BE2C (cell line): Measurements from ENCODE around the gene AZU1.

Source experiments
- DNase-seq: peaks from one replicate; pipeline ENCODE4 v3.0.0-alpha.2; 2020
- H3K27me3 ChIP-seq: fragments of 250-450 bp; sonication (Bioruptor Pico); 2 replicates; pipeline ENCODE4 v1.5.1; 2020; ENCODE audit warnings: mild to moderate bottlenecking
- H3K36me3 ChIP-seq: fragments of 250-450 bp; sonication (Bioruptor Pico); 2 replicates; pipeline ENCODE4 v1.5.1; 2020; ENCODE audit warnings: mild to moderate bottlenecking
- H3K4me1 ChIP-seq: fragments of 250-450 bp; sonication (Bioruptor Pico); 2 replicates; pipeline ENCODE4 v1.5.1; 2020
- H3K4me3 ChIP-seq: 2 replicates; pipeline ENCODE4 v1.5.1; 2011; ENCODE audit warnings: low read depth, low read length
- H3K9me3 ChIP-seq: fragments of 250-450 bp; sonication (Bioruptor Pico); 2 replicates; pipeline ENCODE4 v1.5.1; 2020
- TF ChIP-seq, protein P1 (sequence below): IDR thresholded peaks from 2 replicates; pipeline ENCODE4 v1.5.1; 2012; ENCODE audit warnings: mild to moderate bottlenecking, low read depth, low read length

AZU1 gene

DNA sequence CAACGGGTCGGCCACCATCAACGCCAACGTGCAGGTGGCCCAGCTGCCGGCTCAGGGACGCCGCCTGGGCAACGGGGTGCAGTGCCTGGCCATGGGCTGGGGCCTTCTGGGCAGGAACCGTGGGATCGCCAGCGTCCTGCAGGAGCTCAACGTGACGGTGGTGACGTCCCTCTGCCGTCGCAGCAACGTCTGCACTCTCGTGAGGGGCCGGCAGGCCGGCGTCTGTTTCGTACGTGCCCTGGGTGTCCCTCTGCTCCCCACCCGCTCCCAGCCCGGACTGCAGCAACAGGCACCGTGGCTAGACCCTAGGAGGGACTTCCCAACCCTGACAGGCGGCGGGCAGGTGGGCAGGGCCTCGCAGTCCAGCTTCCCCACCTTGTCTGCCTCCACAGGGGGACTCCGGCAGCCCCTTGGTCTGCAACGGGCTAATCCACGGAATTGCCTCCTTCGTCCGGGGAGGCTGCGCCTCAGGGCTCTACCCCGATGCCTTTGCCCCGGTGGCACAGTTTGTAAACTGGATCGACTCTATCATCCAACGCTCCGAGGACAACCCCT, 28.0 kb downstream of the AZU1 start:
- no peak for DNase-seq
- Histone ChIP-seq H3K9me3 (no peaks in the 10 kb centered on the region), H3K36me3 (no peaks in the 10 kb centered on the region), H3K27me3 (peaks cover 50% of the 10 kb centered on the region), H3K4me3 (no peak overlapping the region), H3K4me1 (no peaks in the 10 kb centered on the region)
- TF ChIP-seq, protein P1, sequence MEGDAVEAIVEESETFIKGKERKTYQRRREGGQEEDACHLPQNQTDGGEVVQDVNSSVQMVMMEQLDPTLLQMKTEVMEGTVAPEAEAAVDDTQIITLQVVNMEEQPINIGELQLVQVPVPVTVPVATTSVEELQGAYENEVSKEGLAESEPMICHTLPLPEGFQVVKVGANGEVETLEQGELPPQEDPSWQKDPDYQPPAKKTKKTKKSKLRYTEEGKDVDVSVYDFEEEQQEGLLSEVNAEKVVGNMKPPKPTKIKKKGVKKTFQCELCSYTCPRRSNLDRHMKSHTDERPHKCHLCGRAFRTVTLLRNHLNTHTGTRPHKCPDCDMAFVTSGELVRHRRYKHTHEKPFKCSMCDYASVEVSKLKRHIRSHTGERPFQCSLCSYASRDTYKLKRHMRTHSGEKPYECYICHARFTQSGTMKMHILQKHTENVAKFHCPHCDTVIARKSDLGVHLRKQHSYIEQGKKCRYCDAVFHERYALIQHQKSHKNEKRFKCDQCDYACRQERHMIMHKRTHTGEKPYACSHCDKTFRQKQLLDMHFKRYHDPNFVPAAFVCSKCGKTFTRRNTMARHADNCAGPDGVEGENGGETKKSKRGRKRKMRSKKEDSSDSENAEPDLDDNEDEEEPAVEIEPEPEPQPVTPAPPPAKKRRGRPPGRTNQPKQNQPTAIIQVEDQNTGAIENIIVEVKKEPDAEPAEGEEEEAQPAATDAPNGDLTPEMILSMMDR = no peak

DNA sequence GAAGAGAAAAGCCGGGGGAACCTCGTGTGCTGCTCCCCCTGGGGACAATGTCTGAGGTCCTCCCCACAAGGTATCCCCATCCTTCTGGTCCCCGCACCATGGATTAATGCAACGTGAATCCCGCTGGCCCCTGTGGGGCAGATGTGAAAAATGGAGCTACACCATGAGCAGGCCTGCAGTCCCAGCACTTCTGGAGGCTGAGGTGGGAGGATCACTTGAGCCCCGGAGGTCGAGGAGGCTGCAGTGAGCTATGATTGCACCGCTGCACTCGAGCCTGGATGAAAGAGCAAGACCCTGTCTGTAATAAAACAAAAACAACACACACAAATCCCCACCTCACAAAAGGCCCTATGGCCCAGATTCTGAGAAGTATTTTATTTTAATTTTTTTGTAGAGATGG, 30.6 kb downstream of the AZU1 start:
- no peak for DNase-seq

DNA sequence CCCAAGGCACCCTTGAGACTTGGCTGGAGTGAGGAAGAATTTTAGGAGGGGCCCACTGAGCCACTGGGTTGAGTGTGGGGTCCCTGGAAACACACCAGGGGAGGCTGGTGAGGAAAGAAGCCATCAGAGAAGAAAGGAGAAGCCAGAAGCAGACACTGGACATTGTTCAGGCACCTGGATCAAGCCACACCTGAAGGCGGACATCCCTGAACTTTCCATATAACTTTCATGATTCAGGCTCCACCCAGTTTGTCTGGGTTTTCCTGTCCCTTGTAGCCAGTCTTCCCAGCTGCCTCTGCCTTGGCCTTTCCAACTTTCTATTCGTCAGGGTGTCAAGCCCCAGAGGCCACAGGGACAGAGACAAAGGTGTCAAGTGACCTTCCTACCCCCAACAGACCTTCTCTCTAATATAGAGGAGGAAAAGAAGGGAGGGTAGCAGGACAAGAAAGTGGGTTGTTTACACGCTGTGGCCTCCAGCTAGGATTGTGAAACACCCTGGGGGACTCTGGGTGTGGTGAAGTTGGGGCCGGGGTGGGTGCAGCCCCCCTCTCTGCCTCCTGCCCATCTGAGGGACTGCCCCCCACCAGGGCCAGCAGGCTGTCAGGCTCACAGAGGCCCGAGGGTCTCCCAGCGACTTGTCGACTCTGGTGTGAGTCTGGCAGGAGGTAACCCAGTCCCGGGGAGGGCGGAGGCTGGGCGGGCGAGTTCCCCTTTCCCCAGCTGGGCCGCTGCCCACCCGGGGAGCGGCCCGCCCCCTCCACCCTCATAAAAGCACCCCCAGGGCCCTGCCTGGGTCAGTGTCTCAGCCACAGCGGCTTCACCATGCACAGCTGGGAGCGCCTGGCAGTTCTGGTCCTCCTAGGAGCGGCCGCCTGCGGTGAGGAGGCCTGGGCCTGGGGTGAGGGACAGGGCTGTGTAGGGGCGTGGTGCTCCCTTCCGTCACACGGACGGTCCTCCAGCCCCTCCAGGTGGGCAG, 31.5 kb downstream of the AZU1 start, which contains the start of gene CFD:
Gene CFD (plus strand): TSS at position 797 of the 976 bp plus-strand sequence. CDS start 26 bp downstream, at position 823.
- Histone ChIP-seq H3K4me1 (0 out of 2 replicates have a peak, but pooled peaks cover 2% of the 10 kb centered on the region), H3K27me3 (peaks cover 41% of the 10 kb centered on the region), H3K9me3 (peaks cover 3% of the 10 kb centered on the region; the same call in 1 of the 2 replicates), H3K36me3 (no peaks in the 10 kb centered on the region), H3K4me3 (no peak within 1 kb of the TSS)
- no peak for DNase-seq
- TF ChIP-seq, protein P1 = no peak

More for the DNA sequence above, 30.6 kb downstream of the AZU1 start:
- Histone ChIP-seq H3K4me3 (no peak overlapping the region), H3K27me3 (peaks cover 42% of the 10 kb centered on the region), H3K36me3 (no peaks in the 10 kb centered on the region), H3K9me3 (peaks cover 3% of the 10 kb centered on the region; the same call in 1 of the 2 replicates), H3K4me1 (no peaks in the 10 kb centered on the region)
- TF ChIP-seq, protein P1 = no peak

DNA sequence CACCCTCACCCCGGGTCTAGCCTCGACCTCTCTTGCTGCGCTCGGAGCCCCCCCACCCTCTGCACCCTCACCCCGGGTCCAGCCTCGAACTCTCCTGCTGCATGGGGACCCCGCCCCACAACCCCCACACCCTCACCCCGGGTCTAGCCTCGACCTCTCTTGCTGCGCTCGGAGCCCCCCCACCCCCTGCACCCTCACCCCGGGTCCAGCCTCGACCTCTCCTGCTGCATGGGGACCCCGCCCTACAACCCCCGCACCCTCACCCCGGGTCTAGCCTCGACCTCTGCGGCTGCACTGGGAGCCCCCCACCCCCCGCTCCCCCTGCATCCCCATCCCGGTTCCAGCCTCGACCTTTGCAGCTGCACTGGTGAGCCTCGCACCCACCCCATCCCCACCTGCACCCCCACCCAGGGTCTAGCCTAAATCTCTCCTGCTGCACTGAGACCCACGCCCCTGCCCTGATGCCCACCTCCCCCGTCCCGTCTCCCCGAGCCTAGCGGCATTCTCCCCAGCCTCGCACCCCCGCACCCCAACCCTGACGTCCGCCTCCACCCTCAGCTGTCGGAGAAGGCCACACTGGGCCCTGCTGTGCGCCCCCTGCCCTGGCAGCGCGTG, 33.6 kb downstream of the AZU1 start:
- Histone ChIP-seq H3K27me3 (peaks cover 28% of the 10 kb centered on the region), H3K36me3 (no peaks in the 10 kb centered on the region), H3K9me3 (peaks cover 3% of the 10 kb centered on the region; the same call in 1 of the 2 replicates), H3K4me3 (no peak overlapping the region), H3K4me1 (0 out of 2 replicates have a peak, but pooled peaks cover 2% of the 10 kb centered on the region)
- DNase-seq = no peak
- TF ChIP-seq, protein P1 = no peak

DNA sequence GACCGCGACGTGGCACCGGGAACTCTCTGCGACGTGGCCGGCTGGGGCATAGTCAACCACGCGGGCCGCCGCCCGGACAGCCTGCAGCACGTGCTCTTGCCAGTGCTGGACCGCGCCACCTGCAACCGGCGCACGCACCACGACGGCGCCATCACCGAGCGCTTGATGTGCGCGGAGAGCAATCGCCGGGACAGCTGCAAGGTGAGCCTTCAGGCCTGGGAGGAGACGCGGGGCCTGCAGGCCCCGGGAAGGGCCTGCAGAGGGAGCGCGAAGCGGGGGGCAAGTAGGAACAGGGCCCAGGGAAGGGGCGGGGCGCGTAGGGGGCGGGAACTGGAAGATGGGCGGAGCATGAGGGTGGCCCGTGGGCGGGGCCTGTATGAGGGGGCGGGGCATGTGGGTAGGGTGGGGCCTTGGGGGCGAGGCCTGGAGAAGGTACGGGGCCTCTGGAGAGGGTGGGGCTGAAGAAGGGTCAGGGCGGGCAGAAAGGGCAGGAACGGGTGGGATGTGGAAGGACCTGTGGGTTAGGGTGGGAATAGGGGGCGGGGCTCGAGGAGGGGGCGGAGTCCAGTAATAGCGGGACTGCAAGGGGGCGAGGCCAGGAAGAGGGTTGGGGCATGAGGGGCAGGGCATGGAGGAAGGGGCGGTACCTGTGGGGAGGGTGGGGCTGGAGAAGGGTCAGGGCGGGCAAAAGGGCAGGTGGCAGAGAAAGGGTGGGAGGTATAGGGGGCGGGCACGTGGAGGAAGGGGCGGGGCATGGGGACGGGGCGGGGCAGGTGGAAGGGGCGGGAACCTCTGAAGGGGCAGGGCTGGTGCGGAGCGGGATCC, 34.3 kb downstream of the AZU1 start:
- TF ChIP-seq, protein P1 = no peak
- H3K4me1 ChIP-seq = 0 out of 2 replicates have a peak, but pooled peaks cover 2% of the 10 kb centered on the region
- peaks cover 3% of the 10 kb centered on the region; the same call in 1 of the 2 replicates for H3K9me3 ChIP-seq
- H3K4me3 ChIP-seq = no peak overlapping the region
- DNase-seq = peak; percentile 80
- H3K27me3 ChIP-seq = peaks cover 28% of the 10 kb centered on the region
- H3K36me3 ChIP-seq = no peaks in the 10 kb centered on the region
